Measurements from ENCODE around the gene SLC39A11. TPM values are rescaled to one million over a fixed set of nuclear protein-coding genes. Genes with fewer than 3 reads are reported as not detected.

SLC39A11 gene
- total RNA-seq, 4 donors from 2014 or later, result 45.2 to 59.5 (median 49.2) TPM

DNA sequence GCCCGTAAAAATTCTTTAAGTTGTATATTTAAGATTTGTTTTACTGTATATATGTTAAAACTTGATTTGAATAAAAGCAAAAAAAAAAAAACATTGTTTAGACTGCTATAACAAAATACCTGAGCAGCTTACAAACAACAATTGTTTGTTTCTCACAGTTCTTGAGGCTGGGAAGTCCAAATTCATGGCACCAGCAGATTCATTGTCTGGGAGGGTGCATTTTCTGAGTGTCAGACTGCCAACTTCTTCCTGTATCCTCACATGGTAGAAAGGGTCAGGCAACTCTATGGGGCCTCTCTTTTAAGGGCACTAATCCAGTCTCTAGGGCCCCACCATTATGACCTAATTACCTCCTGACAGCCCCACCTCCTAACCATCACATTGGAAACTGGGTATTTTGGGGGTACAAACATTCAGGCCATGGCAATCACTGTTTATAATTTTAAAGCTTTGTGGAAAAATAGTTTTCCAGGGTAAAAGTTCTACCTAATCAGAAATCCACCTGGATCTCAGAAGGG lies 281.4 kb downstream of the SLC39A11 start:
- Histone ChIP-seq H3K4me3 (no peak overlapping the region), H3K36me3 (peaks cover 19% of the 10 kb centered on the region), H3K9me3 (no peaks in the 10 kb centered on the region), H3K4me1 (no peaks in the 10 kb centered on the region), H3K27me3 (no peaks in the 10 kb centered on the region), H3K27ac (no peak overlapping the region)
- DNase-seq (ENCODE audit: low spot score in 2 of 2), result no peak
- WGBS, result 100% methylated on average over 1 of the region's 1 CpG
- TF ChIP-seq CTCF (IDR thresholded peaks at IDR 0.05), result no peak
- TF ChIP-seq POLR2AphosphoS5 (IDR thresholded peaks at IDR 0.05), result no peak
- TF ChIP-seq POLR2A (IDR thresholded peaks at IDR 0.05), result no peak
- no peak for TF ChIP-seq EP300 (IDR thresholded peaks at IDR 0.05)

DNA sequence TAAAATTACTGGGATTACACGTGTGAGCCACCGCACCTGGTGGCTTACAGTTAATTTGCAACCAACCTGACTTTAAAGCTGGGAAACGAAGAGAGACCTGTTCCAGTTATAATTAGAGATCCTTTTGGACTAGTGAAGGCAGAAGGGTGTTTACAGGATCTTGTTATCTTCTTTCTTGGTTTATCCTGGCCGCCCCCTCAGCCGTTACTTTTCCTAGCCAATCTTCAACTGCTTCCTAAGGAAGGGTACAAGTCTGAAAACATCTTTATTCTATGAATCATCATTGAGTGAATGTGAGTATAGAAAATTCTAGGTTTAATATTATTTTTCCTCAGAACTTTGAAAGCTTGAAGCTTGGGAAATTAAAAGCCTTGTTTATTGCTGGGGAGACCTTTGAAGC lies 286.5 kb downstream of the SLC39A11 start:
- Histone ChIP-seq H3K27ac (no peak overlapping the region), H3K36me3 (peaks cover 32% of the 10 kb centered on the region), H3K27me3 (no peaks in the 10 kb centered on the region), H3K9me3 (no peaks in the 10 kb centered on the region), H3K4me1 (no peaks in the 10 kb centered on the region), H3K4me3 (no peak overlapping the region)
- WGBS, result 83% methylated on average over 5 of the region's 5 CpGs
- no peak for TF ChIP-seq POLR2A (IDR thresholded peaks at IDR 0.05)
- TF ChIP-seq CTCF (IDR thresholded peaks at IDR 0.05), result no peak
- no peak for TF ChIP-seq EP300 (IDR thresholded peaks at IDR 0.05)
- TF ChIP-seq POLR2AphosphoS5 (IDR thresholded peaks at IDR 0.05), result no peak
- DNase-seq (ENCODE audit: low spot score in 2 of 2), result no peak

- WGBS, result 86% methylated on average over 9 of the region's 9 CpGs
- Histone ChIP-seq H3K27me3 (no peaks in the 10 kb centered on the region), H3K4me1 (no peaks in the 10 kb centered on the region), H3K36me3 (peaks cover 27% of the 10 kb centered on the region), H3K27ac (no peak overlapping the region), H3K9me3 (no peaks in the 10 kb centered on the region), H3K4me3 (no peak overlapping the region)
- TF ChIP-seq POLR2AphosphoS5 (IDR thresholded peaks at IDR 0.05), result no peak
- TF ChIP-seq EP300 (IDR thresholded peaks at IDR 0.05), result no peak
- TF ChIP-seq POLR2A (IDR thresholded peaks at IDR 0.05), result no peak
- no peak for TF ChIP-seq CTCF (IDR thresholded peaks at IDR 0.05)
- DNase-seq (ENCODE audit: low spot score in 2 of 2), result no peak
Observed at GRCh38 chr17:72804949-72805707, 287.4 kb downstream of the SLC39A11 start.

DNA sequence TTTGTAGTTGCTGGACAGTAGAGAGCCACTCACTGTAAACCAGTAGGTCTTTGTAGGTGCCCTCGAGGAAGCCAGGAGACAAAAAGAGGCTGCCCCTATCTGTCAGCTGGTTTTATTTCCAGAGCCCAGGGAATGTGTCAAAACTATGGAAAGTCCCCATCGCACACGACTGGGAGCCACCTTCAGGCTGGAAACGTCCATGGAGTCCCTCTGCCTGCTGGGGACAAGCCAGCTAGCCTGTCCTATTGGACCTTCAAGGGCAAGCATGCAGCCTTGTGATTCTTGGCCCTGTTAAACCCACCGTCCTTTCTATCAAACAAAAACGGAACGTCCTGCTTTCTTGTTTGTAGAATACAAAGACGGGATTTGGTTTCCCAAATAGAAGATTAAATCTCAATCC lies 289.8 kb downstream of the SLC39A11 start:
- H3K27ac ChIP-seq, result no peak overlapping the region
- no peaks in the 10 kb centered on the region for H3K4me1 ChIP-seq
- TF ChIP-seq POLR2A (IDR thresholded peaks at IDR 0.05), result no peak
- TF ChIP-seq CTCF (IDR thresholded peaks at IDR 0.05), result no peak
- no peak for TF ChIP-seq POLR2AphosphoS5 (IDR thresholded peaks at IDR 0.05)
- no peak for TF ChIP-seq EP300 (IDR thresholded peaks at IDR 0.05)
- peaks cover 22% of the 10 kb centered on the region for H3K36me3 ChIP-seq
- WGBS, result 83% methylated on average over 8 of the region's 8 CpGs
- H3K27me3 ChIP-seq, result no peaks in the 10 kb centered on the region
- no peak for DNase-seq (ENCODE audit: low spot score in 2 of 2)
- peaks cover 8% of the 10 kb centered on the region for H3K9me3 ChIP-seq
- H3K4me3 ChIP-seq, result no peak overlapping the region

- WGBS, result 97% methylated on average over 2 of the region's 2 CpGs
- Histone ChIP-seq H3K4me3 (no peak overlapping the region), H3K36me3 (peaks cover 16% of the 10 kb centered on the region), H3K27ac (no peak overlapping the region), H3K4me1 (no peaks in the 10 kb centered on the region), H3K27me3 (no peaks in the 10 kb centered on the region), H3K9me3 (peaks cover 15% of the 10 kb centered on the region)
- TF ChIP-seq POLR2A (IDR thresholded peaks at IDR 0.05), result no peak
- no peak for TF ChIP-seq POLR2AphosphoS5 (IDR thresholded peaks at IDR 0.05)
- TF ChIP-seq CTCF (IDR thresholded peaks at IDR 0.05), result no peak
- no peak for TF ChIP-seq EP300 (IDR thresholded peaks at IDR 0.05)
- no peak for DNase-seq (ENCODE audit: low spot score in 2 of 2)
Observed at GRCh38 chr17:72797142-72797541, 295.3 kb downstream of the SLC39A11 start.
